ENCODE data around the gene CHCHD3. TPM values are rescaled to one million over a fixed set of nuclear protein-coding genes. Genes with fewer than 3 reads are reported as not detected.

Gene CHCHD3
- total and polyA plus RNA-seq, 2 of the 4 experiments (the other 2 are of a cell fraction) = 56.9 to 141 TPM

- Histone ChIP-seq H4K91ac (ENCODE audit: insufficient read depth, low read depth, low read length) (no peak overlapping the region), H4K8ac (ENCODE audit: low read depth in 2 of 2, low read length in 2 of 2) (no peak overlapping the region), H2BK120ac (ENCODE audit: low read depth, low read length) (no peak overlapping the region), H3K36me3 (ENCODE audit: control insufficient read depth, insufficient read depth, low read length) (no peaks in the 10 kb centered on the region), H2AFZ (replicated peaks; ENCODE audit: low read length, poor library complexity) (no peak overlapping the region), H3K27me3 (ENCODE audit: control insufficient read depth, insufficient read depth, low read length) (peaks cover 34% of the 10 kb centered on the region), H3K4me1 (ENCODE audit: control insufficient read depth, insufficient read depth, low read length) (no peaks in the 10 kb centered on the region), H2BK15ac (ENCODE audit: low read depth, low read length) (no peak overlapping the region), H3K4me2 (ENCODE audit: low read depth, low read length) (no peak overlapping the region), H4K20me1 (ENCODE audit: insufficient read depth, low read length) (no peaks in the 10 kb centered on the region), H3K14ac (replicated peaks; ENCODE audit: low read depth, low read length) (no peak overlapping the region), H3K23ac (ENCODE audit: low read depth, low read length) (no peak overlapping the region), H4K5ac (ENCODE audit: low read depth, low read length) (no peak overlapping the region), H3K9me1 (ENCODE audit: insufficient read depth, low read length) (no peaks in the 10 kb centered on the region), H3K4ac (ENCODE audit: low read depth, low read length) (no peak overlapping the region), H3K18ac (ENCODE audit: low read depth, low read length) (no peak overlapping the region), H2BK5ac (ENCODE audit: low read depth, low read length, poor library complexity, severe bottlenecking) (no peak overlapping the region), H3K9ac (ENCODE audit: low read depth, low read length) (no peak overlapping the region), H2BK20ac (ENCODE audit: low read depth, low read length) (no peak overlapping the region), H3K4me3 (ENCODE audit: insufficient read depth, low read depth, low read length) (no peak overlapping the region), H3K79me1 (ENCODE audit: low read depth in 1 of 2, low read length in 2 of 2) (no peaks in the 10 kb centered on the region), H3K56ac (ENCODE audit: extremely low read depth, insufficient read depth, low read length) (no peak overlapping the region), H2AK9ac (replicated peaks; ENCODE audit: low read depth, low read length, poor library complexity) (no peak overlapping the region), H3K27ac (ENCODE audit: insufficient read depth, low read length) (no peak overlapping the region), H3K9me3 (ENCODE audit: control insufficient read depth, insufficient read depth, low read length) (peaks cover 12% of the 10 kb centered on the region), H2AK5ac (ENCODE audit: low read depth, low read length) (no peak overlapping the region)
- CTCF ChIA-PET = no interaction called here
- POLR2A ChIA-PET (ENCODE audit: unreplicated experiment) = interaction anchor here (0.6 kb wide), 1 partner anchor 38 kb away, joined by 7 read pairs; no protein-coding TSS in a partner anchor
- dilution Hi-C loops (cut with HindIII; ENCODE audit: low sequenced_read_pairs, unreplicated experiment) = no loop called here
- no CpG with 5 or more reads among the region's 2 CpGs for WGBS, 2 experiments (ENCODE audit: extremely low coverage in 2 of 2, insufficient read length in 1 of 2)
- in situ Hi-C loops (cut with MboI; ENCODE audit: low sequenced_read_pairs) = no loop called here
- ATAC-seq (ENCODE audit: low read depth) = no peak
- no peak for DNase-seq
- TF ChIP-seq MAFK (IDR thresholded peaks at IDR 0.05; ENCODE audit: low read depth, low read length) (no peak), USF2 (IDR thresholded peaks at IDR 0.05; ENCODE audit: low read depth, low read length) (peak; percentile 34; the same call in 1 of the 2 replicates)
- intact Hi-C loops (cut with micrococcal nuclease) = no loop called here
- no TSS peak for BruUV-seq (replicated peaks)
Measured at GRCh38 chr7:132770055-132770454, 311.8 kb downstream of the CHCHD3 start.
